GM23338 (cell line): ENCODE results near the gene PTPRJ.

Experiments used
- CREB1 ChIP-seq: fragments of 250-450 bp; sonication (Bioruptor Pico); IDR thresholded peaks from 2 replicates; pipeline ENCODE4 v1.5.0; 2020; ENCODE audit warnings: low read depth, mild to moderate bottlenecking, moderate library complexity
- EZH2 ChIP-seq: fragments of 200-600 bp; sonication (generic); IDR thresholded peaks from one replicate; pipeline ENCODE4 v1.8.0; 2017; ENCODE audit warnings: antibody characterized with exemption, mild to moderate bottlenecking, low read depth; ENCODE audit not compliant: unreplicated experiment
- TF ChIP-seq, protein P1 (sequence below), 2 experiments: fragments of 200-600 bp in 1 of 2; sonication (generic) in 1 of 2; conservative IDR thresholded peaks; 2 replicates each; pipeline versions ENCODE4 v1.5.1 to v1.6.1; 2016 to 2017; ENCODE audit warnings: antibody characterized with exemption in 2 of 2, low read depth in 2 of 2, mild to moderate bottlenecking in 2 of 2, moderate library complexity in 1 of 2
- TF ChIP-seq, protein P2 (sequence below): fragments of 250-450 bp; sonication (Bioruptor Pico); IDR thresholded peaks from 2 replicates; pipeline ENCODE4 v1.5.0; 2020; ENCODE audit warnings: mild to moderate bottlenecking, moderate library complexity

- no peak for TF ChIP-seq EZH2
- TF ChIP-seq, protein P1, sequence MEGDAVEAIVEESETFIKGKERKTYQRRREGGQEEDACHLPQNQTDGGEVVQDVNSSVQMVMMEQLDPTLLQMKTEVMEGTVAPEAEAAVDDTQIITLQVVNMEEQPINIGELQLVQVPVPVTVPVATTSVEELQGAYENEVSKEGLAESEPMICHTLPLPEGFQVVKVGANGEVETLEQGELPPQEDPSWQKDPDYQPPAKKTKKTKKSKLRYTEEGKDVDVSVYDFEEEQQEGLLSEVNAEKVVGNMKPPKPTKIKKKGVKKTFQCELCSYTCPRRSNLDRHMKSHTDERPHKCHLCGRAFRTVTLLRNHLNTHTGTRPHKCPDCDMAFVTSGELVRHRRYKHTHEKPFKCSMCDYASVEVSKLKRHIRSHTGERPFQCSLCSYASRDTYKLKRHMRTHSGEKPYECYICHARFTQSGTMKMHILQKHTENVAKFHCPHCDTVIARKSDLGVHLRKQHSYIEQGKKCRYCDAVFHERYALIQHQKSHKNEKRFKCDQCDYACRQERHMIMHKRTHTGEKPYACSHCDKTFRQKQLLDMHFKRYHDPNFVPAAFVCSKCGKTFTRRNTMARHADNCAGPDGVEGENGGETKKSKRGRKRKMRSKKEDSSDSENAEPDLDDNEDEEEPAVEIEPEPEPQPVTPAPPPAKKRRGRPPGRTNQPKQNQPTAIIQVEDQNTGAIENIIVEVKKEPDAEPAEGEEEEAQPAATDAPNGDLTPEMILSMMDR (conservative IDR thresholded peaks at IDR 0.05; ENCODE audit: low read depth in 2 of 2) = no peak
- TF ChIP-seq, protein P2, sequence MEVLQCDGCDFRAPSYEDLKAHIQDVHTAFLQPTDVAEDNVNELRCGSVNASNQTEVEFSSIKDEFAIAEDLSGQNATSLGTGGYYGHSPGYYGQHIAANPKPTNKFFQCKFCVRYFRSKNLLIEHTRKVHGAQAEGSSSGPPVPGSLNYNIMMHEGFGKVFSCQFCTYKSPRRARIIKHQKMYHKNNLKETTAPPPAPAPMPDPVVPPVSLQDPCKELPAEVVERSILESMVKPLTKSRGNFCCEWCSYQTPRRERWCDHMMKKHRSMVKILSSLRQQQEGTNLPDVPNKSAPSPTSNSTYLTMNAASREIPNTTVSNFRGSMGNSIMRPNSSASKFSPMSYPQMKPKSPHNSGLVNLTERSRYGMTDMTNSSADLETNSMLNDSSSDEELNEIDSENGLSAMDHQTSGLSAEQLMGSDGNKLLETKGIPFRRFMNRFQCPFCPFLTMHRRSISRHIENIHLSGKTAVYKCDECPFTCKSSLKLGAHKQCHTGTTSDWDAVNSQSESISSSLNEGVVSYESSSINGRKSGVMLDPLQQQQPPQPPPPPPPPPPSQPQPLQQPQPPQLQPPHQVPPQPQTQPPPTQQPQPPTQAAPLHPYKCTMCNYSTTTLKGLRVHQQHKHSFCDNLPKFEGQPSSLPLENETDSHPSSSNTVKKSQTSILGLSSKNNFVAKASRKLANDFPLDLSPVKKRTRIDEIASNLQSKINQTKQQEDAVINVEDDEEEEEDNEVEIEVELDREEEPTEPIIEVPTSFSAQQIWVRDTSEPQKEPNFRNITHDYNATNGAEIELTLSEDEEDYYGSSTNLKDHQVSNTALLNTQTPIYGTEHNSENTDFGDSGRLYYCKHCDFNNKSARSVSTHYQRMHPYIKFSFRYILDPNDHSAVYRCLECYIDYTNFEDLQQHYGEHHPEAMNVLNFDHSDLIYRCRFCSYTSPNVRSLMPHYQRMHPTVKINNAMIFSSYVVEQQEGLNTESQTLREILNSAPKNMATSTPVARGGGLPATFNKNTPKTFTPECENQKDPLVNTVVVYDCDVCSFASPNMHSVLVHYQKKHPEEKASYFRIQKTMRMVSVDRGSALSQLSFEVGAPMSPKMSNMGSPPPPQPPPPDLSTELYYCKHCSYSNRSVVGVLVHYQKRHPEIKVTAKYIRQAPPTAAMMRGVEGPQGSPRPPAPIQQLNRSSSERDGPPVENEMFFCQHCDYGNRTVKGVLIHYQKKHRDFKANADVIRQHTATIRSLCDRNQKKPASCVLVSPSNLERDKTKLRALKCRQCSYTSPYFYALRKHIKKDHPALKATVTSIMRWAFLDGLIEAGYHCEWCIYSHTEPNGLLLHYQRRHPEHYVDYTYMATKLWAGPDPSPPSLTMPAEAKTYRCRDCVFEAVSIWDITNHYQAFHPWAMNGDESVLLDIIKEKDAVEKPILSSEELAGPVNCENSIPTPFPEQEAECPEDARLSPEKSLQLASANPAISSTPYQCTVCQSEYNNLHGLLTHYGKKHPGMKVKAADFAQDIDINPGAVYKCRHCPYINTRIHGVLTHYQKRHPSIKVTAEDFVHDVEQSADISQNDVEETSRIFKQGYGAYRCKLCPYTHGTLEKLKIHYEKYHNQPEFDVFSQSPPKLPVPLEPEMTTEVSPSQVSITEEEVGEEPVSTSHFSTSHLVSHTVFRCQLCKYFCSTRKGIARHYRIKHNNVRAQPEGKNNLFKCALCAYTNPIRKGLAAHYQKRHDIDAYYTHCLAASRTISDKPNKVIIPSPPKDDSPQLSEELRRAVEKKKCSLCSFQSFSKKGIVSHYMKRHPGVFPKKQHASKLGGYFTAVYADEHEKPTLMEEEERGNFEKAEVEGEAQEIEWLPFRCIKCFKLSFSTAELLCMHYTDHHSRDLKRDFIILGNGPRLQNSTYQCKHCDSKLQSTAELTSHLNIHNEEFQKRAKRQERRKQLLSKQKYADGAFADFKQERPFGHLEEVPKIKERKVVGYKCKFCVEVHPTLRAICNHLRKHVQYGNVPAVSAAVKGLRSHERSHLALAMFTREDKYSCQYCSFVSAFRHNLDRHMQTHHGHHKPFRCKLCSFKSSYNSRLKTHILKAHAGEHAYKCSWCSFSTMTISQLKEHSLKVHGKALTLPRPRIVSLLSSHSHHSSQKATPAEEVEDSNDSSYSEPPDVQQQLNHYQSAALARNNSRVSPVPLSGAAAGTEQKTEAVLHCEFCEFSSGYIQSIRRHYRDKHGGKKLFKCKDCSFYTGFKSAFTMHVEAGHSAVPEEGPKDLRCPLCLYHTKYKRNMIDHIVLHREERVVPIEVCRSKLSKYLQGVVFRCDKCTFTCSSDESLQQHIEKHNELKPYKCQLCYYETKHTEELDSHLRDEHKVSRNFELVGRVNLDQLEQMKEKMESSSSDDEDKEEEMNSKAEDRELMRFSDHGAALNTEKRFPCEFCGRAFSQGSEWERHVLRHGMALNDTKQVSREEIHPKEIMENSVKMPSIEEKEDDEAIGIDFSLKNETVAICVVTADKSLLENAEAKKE (CRISPR knock-in tag) = no peak
- TF ChIP-seq CREB1 (CRISPR knock-in tag) = no peak
Observed at GRCh38 chr11:48050304-48050703, 69.9 kb downstream of the PTPRJ start.
